Uterine smooth muscle cell (primary cell): ENCODE measurements around the gene C4orf17. TPM values are rescaled to one million over a fixed set of nuclear protein-coding genes. Genes with fewer than 3 reads are reported as not detected.

Experiments used
- total RNA-seq: library from RNA; depleted of rRNA; stranded (reverse); fragments of >200 nt; gene quantifications from 2 replicates; pipeline ENCODE4 v1.2.3, GENCODE V29; 2014

Gene C4orf17
- not detected in 2 replicates for total RNA-seq

GRCh38 chr4:99510721-99511120 lies at the start of gene C4orf17:
Gene C4orf17 (plus strand): TSS chr4:99511021. CDS start chr4:99513082, 2,061 bp downstream.

GRCh38 chr4:99563310-99564186 lies 52.7 kb downstream of the C4orf17 start, which contains the start of gene TRMT10A:
Gene TRMT10A (minus strand): TSS chr4:99564039. CDS start chr4:99559338, 4,701 bp downstream.

GRCh38 chr4:99574530-99575324 lies 63.9 kb downstream of the C4orf17 start, which contains the start of gene MTTP:
Gene MTTP (plus strand): TSS chr4:99574824. CDS start chr4:99574910, 86 bp downstream.

Other genes with a start within 250 kb of the C4orf17 start
- not detected in 2 replicates for gene ADH1A, start 220.0 kb upstream of the C4orf17 start, total RNA-seq
- gene ADH1B, start 189.6 kb upstream of the C4orf17 start, total RNA-seq, result 0.25 and 0.33 TPM in 2 replicates
- gene ADH1C, start 158.3 kb upstream of the C4orf17 start, total RNA-seq, result 0.25 and 0.44 TPM in 2 replicates
- gene ADH7, start 75.7 kb upstream of the C4orf17 start, total RNA-seq, result not detected in 2 replicates
- gene TRMT10A, start 53.0 kb downstream of the C4orf17 start, total RNA-seq, result 10.7 and 12.6 TPM in 2 replicates
- 0.11 TPM in 1 of 2 replicates, not detected in the other for gene MTTP, start 63.8 kb downstream of the C4orf17 start, total RNA-seq
- gene C4orf54, start 146.8 kb downstream of the C4orf17 start, total RNA-seq, result under 0.01 TPM in 1 of 2 replicates, not detected in the other